ENCODE data around the gene MT1F.
"Not testable (repeated sequence)": the region's sequence is repeated elsewhere in the genome, so short reads cannot be mapped to it uniquely, and the experiment has no call there.

Gene MT1F

DNA sequence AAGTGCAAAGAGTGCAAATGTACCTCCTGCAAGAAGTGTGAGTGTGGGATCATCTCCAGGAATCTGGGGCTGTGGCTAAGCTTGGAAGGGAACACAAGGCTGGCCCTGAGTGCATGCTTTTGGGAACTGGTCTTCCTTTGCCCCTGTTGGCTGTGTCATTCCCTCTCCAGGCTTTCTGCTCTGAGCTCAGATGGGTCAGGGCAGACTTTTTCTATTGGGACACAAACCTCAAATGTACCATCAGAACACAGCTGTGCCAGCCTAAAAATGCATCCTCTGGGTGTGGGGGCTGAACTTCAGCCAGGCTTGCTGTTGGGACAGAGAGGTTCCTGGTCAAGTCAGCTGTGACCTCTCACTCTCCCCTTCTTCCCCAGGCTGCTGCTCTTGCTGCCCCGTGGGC lies 5.2 kb upstream of the MT1F start:
- no peak overlapping the region for H3K4me3 ChIP-seq (ENCODE audit: control insufficient read depth, low read depth, low read length)
- TF ChIP-seq, protein P1, sequence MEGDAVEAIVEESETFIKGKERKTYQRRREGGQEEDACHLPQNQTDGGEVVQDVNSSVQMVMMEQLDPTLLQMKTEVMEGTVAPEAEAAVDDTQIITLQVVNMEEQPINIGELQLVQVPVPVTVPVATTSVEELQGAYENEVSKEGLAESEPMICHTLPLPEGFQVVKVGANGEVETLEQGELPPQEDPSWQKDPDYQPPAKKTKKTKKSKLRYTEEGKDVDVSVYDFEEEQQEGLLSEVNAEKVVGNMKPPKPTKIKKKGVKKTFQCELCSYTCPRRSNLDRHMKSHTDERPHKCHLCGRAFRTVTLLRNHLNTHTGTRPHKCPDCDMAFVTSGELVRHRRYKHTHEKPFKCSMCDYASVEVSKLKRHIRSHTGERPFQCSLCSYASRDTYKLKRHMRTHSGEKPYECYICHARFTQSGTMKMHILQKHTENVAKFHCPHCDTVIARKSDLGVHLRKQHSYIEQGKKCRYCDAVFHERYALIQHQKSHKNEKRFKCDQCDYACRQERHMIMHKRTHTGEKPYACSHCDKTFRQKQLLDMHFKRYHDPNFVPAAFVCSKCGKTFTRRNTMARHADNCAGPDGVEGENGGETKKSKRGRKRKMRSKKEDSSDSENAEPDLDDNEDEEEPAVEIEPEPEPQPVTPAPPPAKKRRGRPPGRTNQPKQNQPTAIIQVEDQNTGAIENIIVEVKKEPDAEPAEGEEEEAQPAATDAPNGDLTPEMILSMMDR (conservative IDR thresholded peaks at IDR 0.05; ENCODE audit: control insufficient read depth, insufficient read depth, low read depth, low read length): no peak
- no peak for DNase-seq (ENCODE audit: low read depth)

DNA sequence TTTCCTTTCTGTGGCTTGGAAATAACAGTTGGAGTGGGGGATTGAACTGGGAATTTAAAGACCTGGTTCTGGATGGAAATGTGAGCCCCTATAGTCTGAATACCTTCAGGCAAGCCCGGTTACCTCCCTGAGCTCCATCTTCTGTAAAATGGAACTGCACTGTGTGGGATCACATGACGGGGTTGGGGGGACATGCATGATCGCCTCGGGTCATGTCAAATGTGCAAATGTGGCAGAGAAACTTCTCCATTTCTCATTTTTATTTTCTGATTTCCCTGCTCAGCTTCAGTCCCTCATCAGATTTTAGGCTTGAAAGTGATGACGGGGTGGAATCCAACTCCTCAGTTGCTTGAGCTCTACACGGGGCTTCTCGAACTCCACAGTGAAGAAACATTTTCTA lies 4.5 kb upstream of the MT1F start:
- TF ChIP-seq, protein P1 (conservative IDR thresholded peaks at IDR 0.05; ENCODE audit: control insufficient read depth, insufficient read depth, low read depth, low read length): no peak
- DNase-seq (ENCODE audit: low read depth): no peak
- no peak overlapping the region for H3K4me3 ChIP-seq (ENCODE audit: control insufficient read depth, low read depth, low read length)

DNA sequence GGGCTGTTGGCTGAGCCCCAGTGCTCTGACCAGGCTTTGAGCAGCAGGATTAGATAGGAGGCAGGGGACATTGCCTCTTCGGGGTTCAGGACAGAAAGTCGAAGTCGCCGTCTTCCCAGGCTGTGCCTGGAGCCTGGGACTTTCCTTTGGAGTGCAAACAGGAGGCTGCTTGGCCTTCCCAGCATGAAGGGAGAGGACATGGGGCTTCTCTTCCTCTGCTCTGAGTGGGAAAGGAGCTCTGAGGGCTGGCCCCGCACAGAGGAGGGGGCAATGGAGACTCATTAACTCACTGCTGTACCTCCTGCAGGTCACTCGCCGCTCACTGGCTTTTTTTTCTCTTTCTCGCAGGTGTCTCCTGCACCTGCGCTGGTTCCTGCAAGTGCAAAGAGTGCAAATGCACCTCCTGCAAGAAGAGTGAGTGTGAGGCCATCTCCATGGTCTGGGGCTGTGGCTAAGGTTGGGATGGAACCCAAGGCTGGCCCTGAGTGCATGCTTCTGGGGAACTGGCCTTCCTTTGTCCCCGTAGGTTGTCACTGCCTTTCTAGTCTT lies 642 bp downstream of the MT1F start:
- TF ChIP-seq, protein P1 (conservative IDR thresholded peaks at IDR 0.05; ENCODE audit: control insufficient read depth, insufficient read depth, low read depth, low read length): no peak
- no peak for DNase-seq (ENCODE audit: low read depth)
- no peak overlapping the region for H3K4me3 ChIP-seq (ENCODE audit: control insufficient read depth, low read depth, low read length)

DNA sequence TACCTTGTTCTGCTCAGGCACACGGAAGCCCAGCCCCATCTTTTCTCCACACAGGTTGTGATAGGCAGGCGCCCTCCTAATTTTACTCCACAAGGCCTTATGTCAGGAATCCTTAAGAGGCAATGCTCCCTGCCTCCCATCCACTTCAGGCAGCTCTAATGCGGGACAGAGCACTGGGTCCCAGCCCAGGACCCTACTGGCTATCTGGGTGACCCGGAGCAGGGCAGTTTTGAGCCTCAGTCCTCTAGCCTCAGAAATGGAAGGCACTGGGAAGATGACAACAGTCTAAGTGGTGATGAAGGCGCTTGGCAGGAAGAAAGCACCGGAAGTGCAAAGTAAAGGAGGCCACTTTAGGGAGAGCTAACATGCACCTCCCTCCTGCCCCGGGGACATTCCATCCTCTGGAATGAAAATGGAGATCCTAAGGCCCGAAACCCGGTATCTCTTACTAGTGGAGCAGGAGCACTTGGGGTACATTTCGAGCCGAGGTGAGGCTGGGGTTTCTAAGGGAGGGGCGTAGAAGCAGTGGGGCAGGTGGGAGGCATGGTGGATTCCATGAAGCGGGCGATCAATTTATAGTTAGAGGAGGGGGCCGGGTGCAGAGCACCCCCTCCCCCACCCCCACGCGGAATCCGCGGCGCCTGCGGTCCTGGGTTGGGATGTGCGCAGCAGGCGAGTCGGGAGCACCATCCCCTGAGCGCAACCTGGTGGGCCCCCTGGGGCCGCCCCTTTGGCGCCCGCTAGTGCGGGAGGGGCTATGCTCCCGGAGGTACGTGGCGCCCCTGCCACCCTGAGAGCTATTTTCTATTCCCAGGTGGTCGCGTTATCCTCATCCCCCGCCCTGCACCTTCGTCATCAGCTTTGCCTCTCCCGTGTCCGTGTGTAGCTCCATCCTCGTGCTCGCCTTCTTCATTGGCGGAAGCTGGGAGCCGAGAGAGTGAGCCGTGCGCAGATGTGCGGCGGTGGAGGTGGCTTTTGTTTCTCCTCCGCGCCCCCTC lies 4.9 kb downstream of the MT1F start:
- TF ChIP-seq, protein P1 (conservative IDR thresholded peaks at IDR 0.05; ENCODE audit: control insufficient read depth, insufficient read depth, low read depth, low read length): no peak
- no peak overlapping the region for H3K4me3 ChIP-seq (ENCODE audit: control insufficient read depth, low read depth, low read length)
- DNase-seq (ENCODE audit: low read depth): no peak

DNA sequence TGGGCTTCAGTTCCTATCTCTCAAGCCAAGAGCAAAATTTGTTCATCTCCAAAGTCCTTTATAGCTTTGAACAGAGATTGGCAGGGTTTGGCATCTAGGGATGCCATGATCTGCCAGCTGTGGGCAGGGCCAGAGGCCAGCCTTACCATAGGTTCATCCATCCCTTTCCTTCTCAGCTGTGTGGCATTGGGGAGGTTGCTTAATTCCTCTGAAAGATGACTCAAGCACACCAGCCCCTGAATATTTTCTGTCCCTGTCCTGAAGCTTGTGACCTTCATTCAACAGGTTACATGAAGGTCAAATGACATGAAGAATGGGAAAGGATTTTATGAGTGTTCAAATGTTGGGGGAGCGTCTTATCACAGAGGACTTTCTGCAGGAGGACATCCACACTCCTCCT lies 6.7 kb downstream of the MT1F start:
- TF ChIP-seq, protein P1 (conservative IDR thresholded peaks at IDR 0.05; ENCODE audit: control insufficient read depth, insufficient read depth, low read depth, low read length): no peak
- no peak for DNase-seq (ENCODE audit: low read depth)
- H3K4me3 ChIP-seq (ENCODE audit: control insufficient read depth, low read depth, low read length): no peak overlapping the region

DNA sequence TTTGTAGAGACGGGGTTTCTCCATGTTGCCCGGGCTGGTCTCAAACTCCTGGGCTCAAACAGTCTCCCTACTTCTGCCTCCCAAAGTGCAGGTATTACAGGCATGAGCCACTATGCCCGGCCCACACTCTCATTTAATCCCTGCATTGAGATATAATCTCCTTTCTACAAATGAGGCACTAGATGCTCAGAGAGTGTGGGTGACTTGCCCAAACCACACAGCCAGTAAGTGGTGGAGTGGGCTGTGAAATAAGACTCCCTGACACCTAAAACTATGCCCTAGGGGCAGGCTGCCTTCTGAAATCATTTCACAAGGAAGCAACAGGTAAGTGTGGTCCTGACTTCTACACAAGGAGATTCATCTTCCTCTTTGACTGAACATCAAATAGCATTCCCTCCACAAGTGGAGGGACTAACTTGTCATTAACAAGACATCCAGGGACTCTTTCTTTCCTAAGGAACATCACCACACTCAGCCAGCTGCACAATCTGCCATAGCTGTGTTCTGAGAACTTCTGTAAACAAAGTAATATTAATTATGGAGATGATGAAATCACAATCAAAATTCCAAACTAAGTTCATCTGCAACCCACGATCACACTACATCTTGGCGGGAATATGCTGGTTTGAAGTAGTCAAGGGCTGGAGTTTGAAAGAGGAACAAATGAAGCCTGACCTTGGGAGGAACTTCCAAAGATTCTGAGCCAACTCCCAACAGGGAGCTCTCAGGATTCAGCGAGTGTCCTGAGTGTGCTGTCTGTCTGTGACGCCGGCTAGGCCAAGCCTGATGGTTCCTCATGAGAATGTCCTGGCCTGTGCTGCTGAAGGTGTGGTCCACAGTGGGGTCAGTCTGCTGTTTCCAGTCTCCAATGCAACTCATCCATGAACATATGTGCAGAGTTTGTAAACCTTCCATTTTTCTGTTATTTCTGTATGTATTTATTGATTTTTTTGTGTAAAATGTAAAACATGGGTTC lies 7.8 kb downstream of the MT1F start:
- DNase-seq (ENCODE audit: low read depth); H3K4me3 ChIP-seq (ENCODE audit: control insufficient read depth, low read depth, low read length): not testable (repeated sequence)
